Measurements from ENCODE around the gene CHAMP1.

DNA sequence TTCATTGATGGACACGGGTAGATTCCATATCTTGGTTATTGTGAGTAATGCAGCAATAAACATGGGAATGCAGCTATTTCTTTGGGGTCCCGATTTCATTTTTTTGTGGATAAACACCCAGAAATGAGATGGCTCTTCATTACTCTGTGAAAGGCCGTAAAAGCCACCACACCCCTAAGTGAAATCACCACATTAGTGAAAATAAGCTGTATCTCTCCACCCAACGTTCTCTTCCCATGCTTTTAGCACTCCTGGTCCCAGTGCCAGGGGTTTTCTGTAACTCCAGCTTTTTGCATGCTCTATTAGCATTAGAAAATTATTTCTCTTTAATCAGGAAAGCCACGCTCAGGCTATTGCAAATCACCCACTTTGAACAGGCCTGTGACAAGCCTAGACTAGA is 15.8 kb downstream of the CHAMP1 start:
- TF ChIP-seq GABPA (IDR thresholded peaks at IDR 0.05; ENCODE audit: low read depth): no peak
- TF ChIP-seq, protein P1, sequence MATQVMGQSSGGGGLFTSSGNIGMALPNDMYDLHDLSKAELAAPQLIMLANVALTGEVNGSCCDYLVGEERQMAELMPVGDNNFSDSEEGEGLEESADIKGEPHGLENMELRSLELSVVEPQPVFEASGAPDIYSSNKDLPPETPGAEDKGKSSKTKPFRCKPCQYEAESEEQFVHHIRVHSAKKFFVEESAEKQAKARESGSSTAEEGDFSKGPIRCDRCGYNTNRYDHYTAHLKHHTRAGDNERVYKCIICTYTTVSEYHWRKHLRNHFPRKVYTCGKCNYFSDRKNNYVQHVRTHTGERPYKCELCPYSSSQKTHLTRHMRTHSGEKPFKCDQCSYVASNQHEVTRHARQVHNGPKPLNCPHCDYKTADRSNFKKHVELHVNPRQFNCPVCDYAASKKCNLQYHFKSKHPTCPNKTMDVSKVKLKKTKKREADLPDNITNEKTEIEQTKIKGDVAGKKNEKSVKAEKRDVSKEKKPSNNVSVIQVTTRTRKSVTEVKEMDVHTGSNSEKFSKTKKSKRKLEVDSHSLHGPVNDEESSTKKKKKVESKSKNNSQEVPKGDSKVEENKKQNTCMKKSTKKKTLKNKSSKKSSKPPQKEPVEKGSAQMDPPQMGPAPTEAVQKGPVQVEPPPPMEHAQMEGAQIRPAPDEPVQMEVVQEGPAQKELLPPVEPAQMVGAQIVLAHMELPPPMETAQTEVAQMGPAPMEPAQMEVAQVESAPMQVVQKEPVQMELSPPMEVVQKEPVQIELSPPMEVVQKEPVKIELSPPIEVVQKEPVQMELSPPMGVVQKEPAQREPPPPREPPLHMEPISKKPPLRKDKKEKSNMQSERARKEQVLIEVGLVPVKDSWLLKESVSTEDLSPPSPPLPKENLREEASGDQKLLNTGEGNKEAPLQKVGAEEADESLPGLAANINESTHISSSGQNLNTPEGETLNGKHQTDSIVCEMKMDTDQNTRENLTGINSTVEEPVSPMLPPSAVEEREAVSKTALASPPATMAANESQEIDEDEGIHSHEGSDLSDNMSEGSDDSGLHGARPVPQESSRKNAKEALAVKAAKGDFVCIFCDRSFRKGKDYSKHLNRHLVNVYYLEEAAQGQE (IDR thresholded peaks at IDR 0.05; ENCODE audit: insufficient replicate concordance, low read depth): no peak
- TF ChIP-seq, protein P2, sequence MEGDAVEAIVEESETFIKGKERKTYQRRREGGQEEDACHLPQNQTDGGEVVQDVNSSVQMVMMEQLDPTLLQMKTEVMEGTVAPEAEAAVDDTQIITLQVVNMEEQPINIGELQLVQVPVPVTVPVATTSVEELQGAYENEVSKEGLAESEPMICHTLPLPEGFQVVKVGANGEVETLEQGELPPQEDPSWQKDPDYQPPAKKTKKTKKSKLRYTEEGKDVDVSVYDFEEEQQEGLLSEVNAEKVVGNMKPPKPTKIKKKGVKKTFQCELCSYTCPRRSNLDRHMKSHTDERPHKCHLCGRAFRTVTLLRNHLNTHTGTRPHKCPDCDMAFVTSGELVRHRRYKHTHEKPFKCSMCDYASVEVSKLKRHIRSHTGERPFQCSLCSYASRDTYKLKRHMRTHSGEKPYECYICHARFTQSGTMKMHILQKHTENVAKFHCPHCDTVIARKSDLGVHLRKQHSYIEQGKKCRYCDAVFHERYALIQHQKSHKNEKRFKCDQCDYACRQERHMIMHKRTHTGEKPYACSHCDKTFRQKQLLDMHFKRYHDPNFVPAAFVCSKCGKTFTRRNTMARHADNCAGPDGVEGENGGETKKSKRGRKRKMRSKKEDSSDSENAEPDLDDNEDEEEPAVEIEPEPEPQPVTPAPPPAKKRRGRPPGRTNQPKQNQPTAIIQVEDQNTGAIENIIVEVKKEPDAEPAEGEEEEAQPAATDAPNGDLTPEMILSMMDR (IDR thresholded peaks at IDR 0.05; ENCODE audit: insufficient read depth, low read length): no peak
- no peak for TF ChIP-seq POLR2AphosphoS5 (IDR thresholded peaks at IDR 0.05; ENCODE audit: low read depth)
- TF ChIP-seq SPI1 (IDR thresholded peaks at IDR 0.05; ENCODE audit: borderline replicate concordance, low read depth): no peak

Measured in HL-60 (cell line).